HG03139 (cell line): ENCODE results near the gene C11orf91.
"Not testable (repeated sequence)": the region's sequence is repeated elsewhere in the genome, so short reads cannot be mapped to it uniquely, and the experiment has no call there.

ENCODE experiments used
- ATAC-seq: cut with Tn5 transposase; IDR thresholded peaks from one replicate; pipeline ENCODE4 v1.9.1; 2021; ENCODE audit not compliant: unreplicated experiment

The C11orf91 gene

GRCh38 chr11:33721984-33722383 lies 21.4 kb upstream of the C11orf91 start:
- ATAC-seq = no peak

GRCh38 chr11:33721426-33721825 lies 20.8 kb upstream of the C11orf91 start:
- no peak for ATAC-seq

GRCh38 chr11:33719587-33719986 lies 19.0 kb upstream of the C11orf91 start:
- no peak for ATAC-seq

GRCh38 chr11:33718440-33718839 lies 17.8 kb upstream of the C11orf91 start:
- no peak for ATAC-seq

- ATAC-seq = no peak
Measured at GRCh38 chr11:33716243-33716642, 15.6 kb upstream of the C11orf91 start.

DNA sequence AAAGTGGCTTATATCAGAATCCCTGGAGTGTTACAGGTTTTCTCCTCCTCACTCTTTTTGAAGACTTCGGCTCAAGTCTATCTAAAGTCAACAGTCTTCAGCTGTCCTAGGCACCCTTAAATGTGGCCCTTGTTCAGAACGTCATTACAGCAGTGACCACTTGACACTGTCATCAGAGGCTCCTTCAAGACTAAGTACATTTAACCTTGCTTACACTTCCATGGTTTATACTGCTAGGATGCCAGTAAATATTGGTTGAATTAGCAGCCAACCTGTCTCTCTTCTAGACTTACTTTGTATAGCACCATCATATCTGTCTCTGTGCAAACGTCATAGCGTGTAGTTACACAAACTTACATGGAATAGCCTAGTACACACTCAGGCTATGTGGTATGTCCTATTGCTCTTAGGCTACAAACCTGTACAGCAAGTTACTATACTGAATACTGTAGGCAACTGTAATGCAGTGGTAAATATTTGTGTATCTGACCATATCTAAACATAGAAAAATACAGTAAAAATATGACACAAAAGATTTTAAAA lies 13.3 kb upstream of the C11orf91 start:
- no peak for ATAC-seq

DNA sequence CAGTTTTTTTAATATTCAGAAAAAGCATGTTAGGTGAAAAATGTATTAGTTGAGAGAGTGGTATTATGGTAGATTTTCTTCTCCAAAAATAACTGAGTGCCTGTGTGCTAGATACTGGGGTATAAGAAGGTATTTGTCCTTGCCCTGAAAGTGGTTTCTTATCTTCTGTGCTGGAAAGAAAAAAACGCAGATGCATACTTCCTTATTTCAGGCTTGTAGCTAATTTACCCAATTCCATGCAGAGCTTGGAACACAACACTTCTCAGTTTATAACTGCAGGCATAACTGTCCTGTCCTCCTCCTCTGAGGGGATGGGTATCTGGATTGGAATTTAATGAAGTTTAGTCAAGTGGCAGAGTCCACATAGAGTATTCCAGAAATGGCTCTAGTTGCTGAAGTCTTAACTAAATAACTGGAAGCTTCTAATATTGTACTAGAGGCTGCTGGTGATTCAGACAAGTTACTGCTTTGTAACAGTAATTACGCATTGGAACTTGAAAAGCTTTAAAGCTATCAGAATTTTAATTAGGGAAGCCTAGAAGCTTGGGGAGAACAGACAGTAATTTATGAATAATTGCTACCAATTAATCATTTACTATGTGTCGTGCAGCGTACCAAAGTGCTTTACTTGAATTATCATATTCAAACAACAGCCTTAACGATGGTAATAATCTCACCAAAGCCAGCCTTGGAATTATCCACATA lies 12.7 kb upstream of the C11orf91 start:
- ATAC-seq = no peak

DNA sequence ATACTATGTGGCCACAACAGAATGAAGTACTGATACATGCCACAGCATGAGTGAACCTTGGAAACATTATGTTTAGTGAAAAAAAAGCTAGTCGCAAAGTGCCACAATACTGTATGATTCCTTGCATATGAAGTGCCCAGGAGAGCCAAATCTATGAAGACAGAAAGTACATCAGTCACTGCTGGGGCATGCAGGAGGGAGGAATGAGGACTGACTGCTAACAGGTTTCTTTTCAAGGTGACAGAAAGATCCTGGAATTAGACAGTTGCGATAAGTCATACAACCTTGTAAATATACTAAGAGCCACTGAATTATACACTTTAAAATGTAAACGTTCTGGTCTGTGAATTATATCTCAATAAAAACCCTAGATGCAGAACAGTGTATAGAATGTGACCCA lies 11.8 kb upstream of the C11orf91 start:
- ATAC-seq = no peak

DNA sequence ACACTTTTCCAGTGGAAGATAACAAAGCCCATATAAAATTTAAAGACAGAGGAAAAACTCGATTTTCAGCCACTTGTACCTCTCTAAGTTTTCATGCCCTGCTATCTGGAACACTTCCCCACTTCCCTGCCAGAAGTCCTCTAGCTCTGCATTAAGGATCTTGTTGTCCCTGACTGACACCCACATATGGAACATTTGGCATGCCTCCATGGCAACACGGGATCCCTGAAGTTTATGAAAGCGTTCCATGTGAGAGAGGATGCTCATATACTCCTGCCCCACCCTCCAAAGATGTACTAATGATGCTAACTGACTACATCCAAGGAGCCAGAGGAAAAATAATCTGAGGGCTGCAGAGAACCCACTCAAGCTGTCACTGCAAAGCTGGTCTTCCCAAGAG lies 8.8 kb upstream of the C11orf91 start:
- no peak for ATAC-seq

- ATAC-seq = no peak
Measured at GRCh38 chr11:33708985-33709384, 8.4 kb upstream of the C11orf91 start.

- not testable (repeated sequence) for ATAC-seq
Measured at GRCh38 chr11:33707831-33708230, 7.2 kb upstream of the C11orf91 start.

DNA sequence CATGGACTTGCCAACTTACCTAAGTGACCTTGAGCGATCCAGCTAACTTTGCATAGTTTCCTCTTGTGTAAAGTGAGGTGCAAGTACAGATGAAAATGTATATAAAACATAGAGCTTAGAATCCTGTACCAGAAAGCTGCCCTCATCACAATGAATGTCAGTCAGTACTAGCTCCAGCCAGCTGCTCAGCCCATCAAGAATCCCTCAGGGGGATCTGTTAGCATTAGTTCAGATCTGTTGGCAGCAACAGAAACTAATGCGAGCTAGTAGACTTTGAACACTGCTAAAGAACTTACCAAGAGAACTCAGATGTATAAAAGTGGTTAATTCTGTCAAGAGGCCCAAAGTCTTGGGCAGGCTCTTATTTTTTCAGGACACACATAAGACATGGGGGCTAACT lies 6.3 kb upstream of the C11orf91 start:
- ATAC-seq = no peak

DNA sequence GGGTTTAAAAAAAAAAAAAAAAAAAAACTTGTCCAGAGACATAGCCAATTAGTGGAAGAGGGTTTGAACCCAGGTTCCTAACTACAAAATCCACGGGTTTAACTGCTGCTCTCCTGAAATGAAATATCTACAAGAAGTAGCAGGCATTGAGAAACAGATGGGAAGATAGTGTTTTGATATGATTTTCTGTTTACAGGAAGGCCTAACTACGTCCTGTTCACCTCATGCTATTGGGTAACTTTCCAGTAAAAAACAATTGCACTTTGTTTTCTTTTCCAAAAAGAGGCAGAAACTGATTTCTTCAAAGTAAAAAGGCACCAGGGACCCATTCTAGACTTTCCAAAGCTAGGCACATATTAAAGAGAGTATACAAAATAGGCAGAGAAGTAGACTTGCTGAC lies 5.9 kb upstream of the C11orf91 start:
- ATAC-seq = no peak

DNA sequence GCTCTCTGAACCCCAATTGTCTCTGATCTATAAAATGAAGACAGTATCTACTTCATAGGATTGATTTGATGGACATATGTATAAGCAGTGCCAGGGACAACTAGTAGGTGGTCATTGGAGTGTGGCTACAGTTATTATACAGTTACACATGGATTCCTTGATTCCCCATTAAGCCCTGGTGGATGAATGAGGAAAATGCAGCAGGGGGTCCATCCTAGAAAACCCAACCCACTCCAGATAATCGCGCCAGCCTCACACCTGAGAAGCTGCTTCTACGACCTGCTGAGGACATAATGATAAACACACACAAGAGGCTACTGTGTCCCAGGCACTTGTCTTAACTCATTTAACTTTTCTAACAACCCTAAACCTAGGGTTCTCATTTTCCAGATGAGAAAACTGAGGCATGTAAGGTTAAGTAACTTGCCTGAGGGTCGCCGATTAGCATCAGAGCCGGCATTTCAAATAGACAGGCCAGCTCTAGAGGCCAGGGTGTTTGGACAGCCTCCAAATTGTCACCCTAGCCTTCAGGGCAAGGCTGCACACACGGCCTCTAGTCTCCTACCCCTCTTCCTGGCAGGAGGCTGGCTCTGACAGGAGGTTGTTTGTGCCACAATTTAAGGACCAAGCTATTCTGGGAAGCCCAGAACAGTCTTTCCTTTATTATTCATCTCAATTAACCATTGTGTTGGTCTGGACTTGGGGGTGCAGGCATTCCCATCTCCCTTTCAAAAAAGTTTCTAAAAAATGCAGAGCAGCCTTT lies 3.8 kb upstream of the C11orf91 start:
- no peak for ATAC-seq

- ATAC-seq = no peak
Measured at GRCh38 chr11:33703788-33704187, 3.2 kb upstream of the C11orf91 start.

DNA sequence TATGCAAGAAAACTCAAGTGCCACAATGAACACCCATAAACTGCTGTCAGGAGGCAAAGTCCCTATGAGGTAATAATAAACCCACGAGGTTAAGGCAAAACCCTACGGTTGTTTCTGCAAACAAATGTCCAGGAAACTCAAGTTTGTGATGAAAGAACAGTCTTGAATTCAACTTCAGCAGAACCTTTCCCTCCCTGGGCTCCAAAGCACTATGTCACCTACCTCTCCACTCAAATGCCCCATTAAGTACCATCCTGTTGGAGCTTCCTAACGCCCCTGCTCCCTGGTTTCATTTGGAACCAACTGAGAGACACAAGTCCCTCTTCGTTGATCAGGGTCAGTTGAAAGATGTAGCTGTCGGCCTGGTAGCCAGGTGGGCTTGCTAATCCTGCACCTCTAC lies 2.6 kb upstream of the C11orf91 start:
- ATAC-seq = no peak

- ATAC-seq = no peak
Measured at GRCh38 chr11:33701302-33702230, 940 bp upstream of the C11orf91 start.

GRCh38 chr11:33700063-33700501 lies 544 bp downstream of the C11orf91 start:
- no peak for ATAC-seq

GRCh38 chr11:33699515-33700062 lies 1.0 kb downstream of the C11orf91 start:
- ATAC-seq = no peak

DNA sequence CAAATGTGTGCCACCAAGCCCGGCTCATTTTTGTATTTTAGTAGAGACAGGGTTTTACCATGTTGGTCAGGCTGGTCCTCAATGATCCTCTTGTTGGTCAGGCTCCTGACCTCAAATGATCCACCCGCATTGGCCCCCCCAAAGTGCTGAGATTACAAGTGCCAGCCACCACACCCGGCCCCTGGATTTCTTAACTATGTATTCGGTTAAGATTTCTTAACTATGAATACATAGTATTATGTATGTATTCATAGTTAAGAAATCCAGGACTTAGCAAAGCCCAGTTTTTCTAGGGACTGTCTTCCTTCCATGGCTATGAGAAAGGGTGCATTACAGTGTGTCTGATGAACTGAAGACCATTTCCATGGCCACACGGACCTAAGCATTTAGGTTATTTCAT lies 1.7 kb downstream of the C11orf91 start:
- ATAC-seq = no peak

GRCh38 chr11:33697997-33698396 lies 2.6 kb downstream of the C11orf91 start:
- no peak for ATAC-seq
